Occipital lobe (tissue), 2 donors: ENCODE data around the gene SPNS1. TPM values are rescaled to one million over a fixed set of nuclear protein-coding genes. Genes with fewer than 3 reads are reported as not detected.
"Not testable (repeated sequence)": the region's sequence is repeated elsewhere in the genome, so short reads cannot be mapped to it uniquely, and the experiment has no call there.

Experiments used
- DNase-seq: peaks from one replicate; lab custom pipeline; 2025; lab: John Stamatoyannopoulos, UW
- total RNA-seq: library from RNA; depleted of rRNA; stranded (reverse); fragments of >200 nt; gene quantifications from one replicate; pipeline ENCODE4 v1.2.3, GENCODE V29; 2014

SPNS1 gene
- total RNA-seq, 1 donor from 2014 or later = 17.8 TPM

DNA sequence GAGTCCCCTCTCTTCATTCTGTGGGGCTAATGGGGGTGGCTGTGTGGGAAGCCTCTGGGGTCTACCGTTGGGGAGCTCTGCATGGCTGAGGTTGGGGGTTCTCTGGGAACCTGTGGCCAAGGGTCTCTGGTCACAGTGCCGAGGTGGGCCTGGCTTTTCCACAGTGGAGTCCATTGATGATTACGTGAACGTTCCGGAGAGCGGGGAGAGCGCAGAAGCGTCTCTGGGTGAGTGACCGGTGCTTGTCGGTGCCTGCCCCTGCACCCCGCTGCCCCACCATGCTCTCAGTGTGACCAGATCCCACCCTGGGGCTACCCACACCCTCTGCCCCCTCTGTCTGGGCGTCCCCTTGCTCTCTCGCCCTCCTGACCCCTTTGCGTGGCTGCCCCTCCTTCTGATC lies 14.8 kb downstream of the SPNS1 start:
- DNase-seq = no peak

DNA sequence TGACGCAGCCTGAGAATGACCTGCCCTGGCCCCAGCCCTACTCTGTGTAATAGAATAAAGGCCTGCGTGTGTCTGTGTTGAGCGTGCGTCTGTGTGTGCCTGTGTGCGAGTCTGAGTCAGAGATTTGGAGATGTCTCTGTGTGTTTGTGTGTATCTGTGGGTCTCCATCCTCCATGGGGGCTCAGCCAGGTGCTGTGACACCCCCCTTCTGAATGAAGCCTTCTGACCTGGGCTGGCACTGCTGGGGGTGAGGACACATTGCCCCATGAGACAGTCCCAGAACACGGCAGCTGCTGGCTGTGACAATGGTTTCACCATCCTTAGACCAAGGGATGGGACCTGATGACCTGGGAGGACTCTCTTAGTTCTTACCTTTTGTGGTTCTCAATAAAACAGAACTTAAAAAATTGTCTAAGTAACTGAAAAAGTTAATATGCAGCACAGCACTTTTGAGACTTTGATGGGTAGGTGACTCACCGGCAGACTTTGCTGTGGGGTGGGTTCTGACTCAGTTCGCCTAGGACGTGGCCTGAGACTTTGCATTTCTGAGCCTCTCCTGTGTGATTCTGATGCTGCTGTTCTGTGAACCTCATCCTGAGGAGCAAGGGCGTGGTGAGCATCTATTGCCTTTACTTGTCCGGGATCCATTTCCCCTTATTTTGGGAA lies 15.9 kb downstream of the SPNS1 start:
- DNase-seq = no peak

DNA sequence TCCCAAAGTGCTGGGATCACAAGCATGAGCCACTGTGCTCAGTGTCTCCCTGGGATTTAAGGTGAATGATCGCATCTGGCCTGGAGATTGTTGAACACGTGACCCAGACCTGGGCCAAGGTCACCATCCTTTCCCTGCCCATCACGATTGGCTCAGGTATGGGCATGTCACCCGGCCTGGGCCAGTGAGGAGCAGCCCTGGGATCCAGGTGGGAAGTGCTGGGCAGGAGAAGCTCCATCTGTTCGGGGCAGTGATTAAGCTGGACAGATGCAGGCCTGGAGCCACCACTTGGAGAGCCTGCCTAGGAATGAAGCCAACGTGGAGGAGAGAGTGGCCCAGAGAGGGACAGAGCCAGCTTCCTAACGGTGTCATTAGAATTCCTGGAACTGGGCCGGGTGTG lies 17.1 kb downstream of the SPNS1 start:
- no peak for DNase-seq

DNA sequence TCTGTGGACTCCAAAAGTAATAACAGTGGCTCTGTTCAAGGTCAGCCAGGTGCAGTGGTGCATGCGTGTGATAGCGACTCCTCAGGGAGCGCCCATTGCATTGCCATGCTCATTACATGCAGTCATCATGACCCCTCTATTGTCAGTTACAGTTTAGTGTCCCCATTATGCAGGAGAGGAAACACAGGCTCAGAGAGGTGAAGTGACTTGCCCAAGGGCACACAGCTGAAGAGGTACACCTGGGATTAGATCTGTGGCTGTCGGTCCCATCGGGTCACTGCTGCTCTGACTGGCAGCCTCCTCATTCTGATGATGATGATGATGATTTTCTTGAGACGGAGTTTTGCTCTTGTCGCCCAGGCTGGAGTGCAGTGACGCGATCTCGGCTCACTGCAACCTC lies 17.9 kb downstream of the SPNS1 start:
- no peak for DNase-seq

DNA sequence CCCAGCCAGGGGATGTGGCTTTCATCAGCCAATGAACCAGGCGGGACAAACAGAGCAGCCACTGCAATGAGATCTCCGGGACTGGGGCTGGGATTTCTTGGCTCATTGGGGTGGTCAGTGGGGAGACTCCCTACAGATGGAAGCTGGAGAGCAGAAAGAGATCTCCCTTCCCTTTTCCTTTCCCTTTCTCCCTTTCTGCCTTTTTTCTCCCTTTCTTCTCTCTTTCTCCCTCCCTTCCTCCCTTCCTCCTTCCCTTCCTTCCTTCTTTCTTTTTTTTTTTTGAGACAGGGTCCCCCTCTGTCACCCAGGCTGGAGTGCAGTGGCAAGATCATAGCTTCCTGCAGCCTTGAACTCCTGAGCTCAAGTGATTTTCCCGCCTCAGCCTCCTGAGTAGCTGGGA lies 24.3 kb downstream of the SPNS1 start:
- no peak for DNase-seq

DNA sequence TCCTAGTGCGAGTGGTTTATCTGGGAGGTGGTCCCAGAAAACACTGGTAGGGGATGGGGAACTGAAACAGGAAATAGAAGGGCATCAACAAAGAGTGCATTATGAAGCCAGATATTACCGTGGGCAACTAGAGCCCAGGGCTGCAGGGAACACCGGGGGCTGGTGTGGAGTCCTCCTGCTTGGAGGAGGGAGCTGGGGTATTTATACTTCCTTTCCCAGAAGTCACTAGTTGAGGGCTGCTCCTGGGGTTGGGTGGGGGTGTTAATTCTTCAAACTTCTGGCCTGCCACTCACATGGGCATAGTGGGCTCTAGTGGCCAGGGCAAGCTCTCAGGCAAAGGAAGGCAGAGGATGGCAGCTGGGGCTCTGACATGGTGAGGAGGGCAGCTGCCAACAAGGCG lies 25.0 kb downstream of the SPNS1 start:
- DNase-seq = no peak

DNA sequence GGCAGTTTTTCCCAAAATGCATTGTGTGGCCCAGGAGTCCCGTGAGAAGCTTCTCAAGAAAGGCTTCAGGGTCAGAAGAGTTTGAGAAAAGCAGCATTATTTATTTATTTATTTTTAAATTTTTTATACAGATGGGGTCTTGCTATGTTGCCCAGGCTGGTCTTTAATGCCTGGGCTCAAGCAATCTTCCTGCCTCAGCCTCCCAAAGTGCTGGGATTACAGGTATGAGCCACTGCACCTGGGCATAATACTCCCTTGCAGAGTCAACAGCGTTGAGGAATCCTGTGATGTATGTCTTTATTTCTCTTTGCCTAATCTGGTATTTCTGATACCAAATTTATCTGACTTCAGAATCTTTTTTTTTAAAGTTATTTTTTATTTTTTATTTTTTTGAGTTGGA lies 25.4 kb downstream of the SPNS1 start:
- DNase-seq = no peak

DNA sequence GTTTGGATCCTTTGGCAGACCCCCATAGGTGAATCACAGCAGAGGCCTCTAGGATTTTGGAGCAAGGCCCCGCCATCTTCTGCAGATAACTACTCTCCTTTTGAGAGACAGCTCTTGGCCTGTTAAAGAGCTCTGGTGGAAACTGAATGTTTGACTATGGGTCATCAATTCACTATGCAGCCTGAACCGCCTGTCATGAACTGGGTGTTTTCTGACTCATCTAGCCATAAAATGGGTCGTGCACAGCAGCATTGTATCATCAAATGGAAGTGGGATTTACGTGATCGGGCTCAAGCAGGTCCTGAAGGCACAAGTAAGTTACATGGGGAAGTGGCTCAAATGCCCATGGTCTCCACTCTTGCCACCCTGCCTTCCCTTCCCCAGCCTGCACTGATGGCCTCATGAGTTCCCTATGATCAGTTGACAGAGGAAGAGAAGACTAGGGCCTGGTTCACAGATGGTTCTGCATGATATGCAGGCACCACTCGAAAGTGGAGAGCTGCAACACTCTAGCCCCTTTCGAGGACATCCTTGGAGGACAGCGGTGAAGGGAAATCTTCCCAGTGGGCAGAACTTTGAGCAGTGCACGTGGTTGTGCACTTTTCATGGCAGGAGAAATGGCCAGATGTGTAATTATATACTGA lies 30.0 kb downstream of the SPNS1 start:
- DNase-seq = not testable (repeated sequence)

DNA sequence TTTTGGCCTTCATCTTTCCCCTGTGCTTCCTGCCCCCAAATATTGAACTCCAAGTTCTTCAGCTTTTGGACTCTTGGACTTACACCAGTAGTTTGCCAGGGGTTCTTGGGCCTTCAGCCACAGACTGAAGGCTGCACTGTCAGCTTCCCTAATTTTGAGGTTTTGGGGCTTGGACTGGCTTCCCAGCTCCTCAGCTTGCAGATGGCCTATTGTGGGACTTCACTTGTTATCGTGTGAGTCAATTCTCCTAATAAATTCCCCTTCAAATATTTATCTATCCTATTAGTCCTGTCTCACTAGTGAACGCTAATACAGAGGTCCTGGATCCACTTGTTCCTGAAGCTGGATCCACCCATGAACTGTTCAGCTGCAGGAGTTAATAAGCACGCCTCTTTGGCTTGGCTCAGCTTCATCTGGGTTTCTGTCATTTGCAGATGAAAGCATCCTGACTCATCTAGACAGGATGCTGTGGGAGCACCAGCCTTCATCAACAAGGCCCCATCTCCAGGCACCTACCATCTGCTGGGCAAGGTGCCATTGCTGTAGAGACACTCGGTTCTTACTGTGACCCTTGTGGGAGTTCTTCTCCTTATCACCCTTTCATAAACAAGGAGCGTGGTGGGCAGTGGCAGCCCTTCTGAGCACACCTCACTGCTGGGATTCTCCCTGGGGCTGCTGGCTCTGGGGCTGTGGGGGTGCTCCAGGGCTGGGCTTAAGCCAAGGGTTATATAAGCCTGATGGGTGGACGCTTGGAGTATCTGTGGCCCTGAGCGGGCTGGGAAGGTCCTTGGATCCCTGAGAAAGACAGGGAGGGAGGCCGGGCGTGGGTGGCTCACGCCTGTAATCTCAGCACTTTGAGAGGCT lies 33.4 kb downstream of the SPNS1 start:
- DNase-seq = no peak

DNA sequence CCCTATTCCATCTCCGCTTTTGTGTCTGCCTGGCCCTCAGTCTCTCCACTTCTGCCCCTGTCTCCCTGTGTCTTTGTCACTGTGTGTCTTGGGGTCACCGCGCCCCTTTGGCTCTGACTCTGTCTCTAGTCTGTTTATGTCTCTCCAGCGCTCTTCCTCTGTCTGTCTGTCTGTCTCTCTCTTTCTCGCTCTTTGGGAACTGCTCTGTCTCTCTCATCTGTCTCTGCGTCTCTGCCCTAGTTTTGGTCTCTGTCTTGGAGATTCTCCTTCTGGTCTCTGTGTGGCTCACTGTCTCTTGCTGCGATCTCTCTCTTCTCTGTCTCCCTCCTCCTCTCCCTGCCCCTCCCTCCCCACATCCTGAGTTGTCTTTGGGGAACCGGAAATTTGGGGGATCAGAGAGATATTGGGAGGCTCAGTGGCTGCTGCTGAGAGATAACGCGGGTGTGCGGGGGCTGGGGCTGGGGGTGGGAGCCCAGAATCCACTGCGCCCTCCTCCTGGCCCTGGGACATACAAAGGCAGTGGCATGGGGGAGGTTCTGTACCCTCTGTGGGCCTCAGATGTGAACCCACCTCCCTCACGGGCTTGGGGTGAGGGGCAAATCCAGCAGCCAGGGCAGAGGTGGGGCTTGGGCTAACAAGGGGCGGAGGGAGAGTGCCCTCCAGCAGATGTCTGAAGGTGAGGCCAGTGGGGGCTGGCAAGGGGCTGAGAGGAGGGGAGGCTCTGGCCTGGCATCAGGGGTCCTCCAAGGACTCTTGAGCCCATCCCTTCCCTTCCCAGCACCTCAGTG lies 34.7 kb downstream of the SPNS1 start:
- DNase-seq = no peak

DNA sequence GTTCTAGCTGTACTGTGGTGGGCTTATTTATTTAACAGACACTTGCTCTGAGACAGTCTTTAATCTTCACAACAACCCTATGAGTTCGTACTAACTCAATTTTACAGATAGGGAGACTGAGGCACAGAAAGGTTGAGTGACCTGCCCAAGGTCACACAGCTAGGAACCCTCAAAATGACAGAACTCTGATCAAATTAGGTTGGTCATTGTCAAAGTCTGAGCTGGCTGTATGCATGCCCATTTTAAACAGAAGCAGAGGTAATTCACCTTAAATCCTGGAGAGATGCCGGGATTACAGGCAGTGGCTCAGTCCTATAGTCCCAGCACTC lies 35.2 kb downstream of the SPNS1 start:
- no peak for DNase-seq

DNA sequence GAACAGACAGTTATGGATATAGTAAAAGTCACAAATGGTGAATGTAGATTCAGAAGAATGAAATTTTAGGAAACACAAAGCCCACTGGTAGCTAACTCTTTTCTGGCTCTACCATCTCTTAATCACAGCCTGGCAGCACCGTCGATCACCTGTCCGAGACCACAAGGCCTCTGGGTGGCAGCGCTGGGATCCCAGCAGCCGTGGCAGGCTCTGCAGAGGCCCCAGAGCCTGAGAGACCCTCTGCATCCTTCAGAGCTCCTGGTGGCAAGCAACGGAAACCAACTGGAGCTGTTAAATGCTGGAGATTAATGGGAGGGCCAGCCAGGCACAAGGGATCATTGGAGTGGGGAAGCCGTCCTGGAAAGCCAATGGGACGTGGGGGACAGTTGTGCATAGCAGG lies 36.5 kb downstream of the SPNS1 start:
- DNase-seq = no peak

DNA sequence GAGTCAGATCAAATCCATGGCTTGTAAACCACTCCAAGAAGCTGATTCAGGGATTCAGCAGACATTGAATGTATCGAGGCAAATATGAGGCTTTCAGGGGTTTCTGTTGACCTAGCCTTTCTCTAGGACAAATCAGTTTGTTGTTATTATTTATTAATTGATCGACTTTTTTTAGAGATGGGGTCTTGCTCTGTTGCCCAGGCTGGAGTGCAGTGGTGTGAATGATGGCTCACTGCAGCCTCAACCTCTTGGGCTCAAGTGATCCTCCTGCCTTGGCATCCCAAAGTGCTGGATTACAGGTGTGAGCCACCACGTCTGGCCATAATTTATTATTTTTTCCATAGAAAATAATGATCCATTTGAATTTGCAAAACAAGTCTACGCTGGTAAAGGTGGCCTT lies 37.3 kb downstream of the SPNS1 start:
- DNase-seq = no peak

DNA sequence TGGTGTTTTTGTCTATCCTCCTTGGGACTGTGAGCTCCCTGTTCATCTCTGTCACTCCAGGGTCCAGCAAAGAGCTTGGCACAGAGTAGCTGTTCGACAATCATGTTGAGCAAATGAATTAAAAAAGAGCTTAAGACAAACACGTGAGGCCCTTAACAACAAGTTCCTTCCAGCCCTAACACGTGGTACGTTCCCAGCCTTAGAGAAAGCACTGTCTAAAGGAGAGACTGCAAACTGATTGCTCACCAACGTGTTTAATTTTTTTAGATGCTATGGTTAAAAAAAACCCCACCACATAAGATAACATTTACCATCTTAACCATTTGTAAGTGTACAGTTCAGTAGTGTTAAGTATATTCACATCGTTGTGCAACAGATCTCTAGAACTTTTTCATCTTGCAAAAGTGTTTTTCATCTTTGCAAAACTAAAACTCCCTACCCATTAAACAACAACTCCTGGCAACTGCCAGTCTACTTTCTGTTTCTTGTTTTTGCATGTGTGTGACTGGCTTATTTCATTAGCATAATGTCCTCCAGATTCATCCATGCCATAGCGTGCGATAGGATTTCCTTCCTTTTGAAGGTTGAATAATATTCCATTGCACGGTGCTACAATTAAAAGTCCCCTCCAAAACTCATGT lies 38.5 kb downstream of the SPNS1 start:
- no peak for DNase-seq

DNA sequence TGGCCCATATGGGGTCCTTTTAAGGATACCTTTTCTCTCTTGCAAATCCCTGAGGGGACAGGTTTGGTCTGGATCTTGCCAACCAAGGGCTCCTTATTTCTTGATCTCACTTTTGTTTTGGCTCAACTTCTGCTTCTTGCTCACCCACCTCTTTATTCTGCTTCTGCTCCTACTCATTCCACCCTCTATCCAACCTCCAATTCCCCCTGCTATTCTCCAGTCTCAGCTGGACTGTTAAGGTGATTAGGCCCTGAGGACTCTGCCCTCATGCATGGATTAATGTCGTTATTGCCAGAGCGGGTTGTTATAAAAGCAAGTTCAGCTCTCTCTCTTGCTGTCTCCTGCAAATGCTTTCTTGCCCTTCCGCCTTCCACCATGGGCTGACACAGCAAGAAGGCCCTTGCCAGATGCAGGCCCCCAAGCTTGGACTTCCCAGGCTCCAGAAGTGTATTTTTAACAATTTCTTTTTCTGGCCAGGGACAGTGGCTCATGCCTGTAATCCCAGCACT lies 40.0 kb downstream of the SPNS1 start:
- no peak for DNase-seq

DNA sequence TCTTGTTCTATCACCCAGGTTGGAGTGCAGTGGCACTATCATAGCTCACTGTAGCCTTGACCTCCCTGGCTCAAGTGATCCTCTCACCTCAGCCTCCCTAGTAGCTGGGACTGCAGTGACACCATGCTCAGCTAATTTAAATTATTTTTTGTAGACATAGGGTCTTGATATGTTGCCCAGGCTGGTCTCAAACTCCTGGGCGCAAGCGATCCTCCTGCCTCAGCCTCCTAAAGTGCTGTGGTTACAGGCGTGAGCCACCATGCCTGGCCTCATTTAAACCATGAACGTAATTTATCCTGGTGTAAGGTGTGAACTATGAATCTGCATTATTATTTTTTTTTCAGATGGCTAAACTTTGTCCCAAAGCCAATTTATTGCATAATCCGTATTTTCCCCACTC lies 47.6 kb downstream of the SPNS1 start:
- no peak for DNase-seq

DNA sequence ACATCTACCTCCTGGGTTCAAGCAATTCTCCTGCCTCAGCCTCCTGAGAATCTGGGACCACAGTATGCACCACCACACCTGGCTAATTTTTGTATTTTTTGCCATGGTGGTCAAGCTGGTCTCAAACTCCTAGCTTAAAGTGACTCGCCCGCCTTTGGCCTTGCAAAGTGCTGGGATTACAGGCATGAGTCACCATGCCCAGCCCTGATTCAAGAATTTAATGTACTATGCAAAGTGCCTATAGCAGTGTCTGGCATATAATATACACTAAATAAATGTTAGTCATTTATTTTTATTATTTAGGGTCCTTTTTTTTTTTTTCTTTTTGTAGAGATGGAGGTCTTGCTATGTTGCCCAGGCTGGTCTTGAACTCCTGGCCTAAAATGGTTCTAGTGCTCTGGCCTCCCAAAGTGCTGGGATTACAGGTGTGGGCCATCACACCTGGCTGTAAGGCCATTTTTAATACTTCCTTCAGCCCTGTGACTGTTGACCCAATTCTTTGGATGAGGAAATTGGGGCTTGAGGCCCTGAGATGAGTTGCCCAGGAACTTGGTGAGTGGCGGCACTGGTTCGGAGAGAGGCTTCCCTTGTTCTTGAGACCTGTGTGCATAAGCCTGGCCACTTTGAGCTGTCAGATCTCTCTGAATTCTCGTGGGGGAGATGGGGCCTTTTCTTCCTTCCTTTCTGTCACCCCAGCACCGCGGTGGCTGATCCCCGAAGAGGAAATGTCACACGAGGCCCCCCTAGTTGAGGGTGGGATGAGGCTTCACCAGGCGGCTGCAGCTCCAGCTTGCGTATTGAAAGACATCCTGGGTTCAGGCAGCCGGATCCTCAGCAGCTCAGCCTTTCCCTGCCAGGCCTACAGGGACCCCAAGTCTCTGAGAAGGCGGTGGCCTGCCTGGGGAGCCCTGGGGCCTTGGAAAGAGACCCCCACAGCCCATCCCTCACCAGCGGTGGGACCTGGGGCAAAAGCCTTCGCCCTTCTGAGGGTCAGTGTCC lies 49.0 kb downstream of the SPNS1 start:
- no peak for DNase-seq

DNA sequence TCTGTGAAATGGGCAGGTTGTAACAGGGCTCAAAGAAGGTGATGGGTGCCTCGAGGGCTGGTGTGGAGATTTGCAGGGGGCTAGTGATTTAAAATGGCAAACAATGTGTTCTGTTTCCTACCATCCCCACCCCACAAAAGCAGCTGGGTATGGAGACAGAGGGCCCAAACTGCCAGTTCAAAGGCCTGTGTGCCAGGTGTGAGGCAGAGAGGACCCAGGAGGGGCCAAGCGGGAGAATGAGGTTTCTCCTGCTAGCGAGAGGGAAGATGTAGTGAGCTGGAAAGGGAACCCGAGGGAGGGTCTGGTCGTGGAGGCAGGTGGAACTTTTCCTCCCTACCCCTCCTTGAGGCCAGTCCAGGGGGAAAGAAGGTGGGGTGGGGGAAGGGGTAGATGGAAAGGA lies 49.7 kb downstream of the SPNS1 start:
- no peak for DNase-seq

DNA sequence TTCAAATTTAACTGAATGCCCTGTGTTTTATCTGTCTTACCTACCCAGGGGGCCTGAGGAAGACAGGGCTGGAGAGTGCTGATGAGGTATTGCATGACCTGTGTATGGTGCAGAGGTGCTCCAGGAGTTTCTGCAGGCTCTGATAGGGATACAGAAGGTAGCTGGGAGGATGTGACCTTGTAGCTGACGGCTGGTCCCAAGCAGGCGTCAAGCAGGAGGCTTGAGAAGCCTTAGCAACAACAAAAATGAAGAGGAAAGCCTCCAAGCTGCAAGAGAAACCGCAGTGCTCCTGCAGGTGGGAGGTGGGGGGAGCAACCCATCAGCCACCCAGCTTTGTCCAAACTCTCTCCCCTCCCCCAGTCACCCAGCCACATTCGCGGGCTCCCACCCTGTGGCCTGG lies 50.6 kb downstream of the SPNS1 start:
- no peak for DNase-seq

DNA sequence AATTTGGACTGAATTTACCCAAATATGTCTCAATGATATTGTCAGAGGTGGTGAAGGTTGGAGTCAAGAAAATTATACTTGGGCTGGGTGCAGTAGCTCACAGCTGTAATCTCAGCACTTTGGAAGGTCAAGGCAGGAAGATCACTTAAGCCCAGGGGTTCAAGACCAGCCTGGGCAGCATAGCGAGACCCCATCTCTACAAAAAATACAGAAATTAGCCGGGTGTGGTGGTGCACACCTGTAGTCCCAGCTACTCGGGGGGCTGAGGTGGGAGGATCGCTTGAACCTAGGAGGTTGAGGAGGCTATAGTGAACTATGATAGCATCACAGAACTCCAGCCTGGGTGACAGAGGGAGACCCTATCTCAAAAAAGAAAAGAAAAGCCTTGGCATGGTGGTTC lies 51.2 kb downstream of the SPNS1 start:
- DNase-seq = no peak
